Stimulated activated CD8-positive, alpha-beta memory T cell treated with anti-CD3 and anti-CD28 coated beads, Interleukin-12 subunit alpha, Interleukin-12 subunit beta, amount 100 ng/mL, for 24 hours (primary cell): Measurements from ENCODE around the gene ACVR1B.
"Not testable (repeated sequence)": the region's sequence is repeated elsewhere in the genome, so short reads cannot be mapped to it uniquely, and the experiment has no call there.

ENCODE experiments used
- DNase-seq: peaks from one replicate; pipeline ENCODE4 v3.0.0-alpha.2; 2020; ENCODE audit errors: extremely low read depth

The ACVR1B gene

GRCh38 chr12:51970904-51971646 is 19.6 kb downstream of the ACVR1B start:
- DNase-seq: no peak

- no peak for DNase-seq
Measured at GRCh38 chr12:51971679-51972421, 20.4 kb downstream of the ACVR1B start.

- DNase-seq: no peak
Measured at GRCh38 chr12:51972422-51972812, 20.9 kb downstream of the ACVR1B start.

- peak; percentile 49 for DNase-seq
Measured at GRCh38 chr12:51972849-51973273, 21.4 kb downstream of the ACVR1B start.

GRCh38 chr12:51973560-51973959 is 22.1 kb downstream of the ACVR1B start:
- no peak for DNase-seq

- no peak for DNase-seq
Measured at GRCh38 chr12:51974646-51975045, 23.1 kb downstream of the ACVR1B start.

GRCh38 chr12:51975196-51975595 is 23.7 kb downstream of the ACVR1B start:
- DNase-seq: no peak

GRCh38 chr12:51976376-51977160 is 25.1 kb downstream of the ACVR1B start:
- DNase-seq: no peak

GRCh38 chr12:51977320-51977753 is 25.8 kb downstream of the ACVR1B start:
- no peak for DNase-seq

- DNase-seq: not testable (repeated sequence)
Measured at GRCh38 chr12:51979306-51979705, 27.8 kb downstream of the ACVR1B start.

- DNase-seq: no peak
Measured at GRCh38 chr12:51980051-51980808, 28.7 kb downstream of the ACVR1B start.

GRCh38 chr12:51980809-51981127 is 29.3 kb downstream of the ACVR1B start:
- no peak for DNase-seq

- no peak for DNase-seq
Measured at GRCh38 chr12:51984657-51985056, 33.2 kb downstream of the ACVR1B start.

- DNase-seq: no peak
Measured at GRCh38 chr12:51985154-51985835, 33.8 kb downstream of the ACVR1B start.

- no peak for DNase-seq
Measured at GRCh38 chr12:51986834-51987233, 35.3 kb downstream of the ACVR1B start.

- DNase-seq: no peak
Measured at GRCh38 chr12:51992246-51992645, 40.7 kb downstream of the ACVR1B start.

- no peak for DNase-seq
Measured at GRCh38 chr12:51994539-51994820, 43.0 kb downstream of the ACVR1B start.

- no peak for DNase-seq
Measured at GRCh38 chr12:51994959-51995358, 43.5 kb downstream of the ACVR1B start.

GRCh38 chr12:51997136-51997535 is 45.6 kb downstream of the ACVR1B start:
- no peak for DNase-seq

GRCh38 chr12:52003016-52003550 is 51.6 kb downstream of the ACVR1B start:
- no peak for DNase-seq

GRCh38 chr12:52003591-52003990 is 52.1 kb downstream of the ACVR1B start:
- no peak for DNase-seq
